OCI-LY3 (cell line): ENCODE results near the gene ADRB2.
"Not testable (repeated sequence)": the region's sequence is repeated elsewhere in the genome, so short reads cannot be mapped to it uniquely, and the experiment has no call there.

Experiments
- EZH2phosphoT487 ChIP-seq: fragments of 200-600 bp; shearing (Covaris generic); IDR thresholded peaks from 2 replicates; pipeline ENCODE4 v1.6.1; 2018; ENCODE audit warnings: antibody characterized with exemption, mixed run types, low read depth
- TF ChIP-seq, protein P1 (sequence below): fragments of 200-600, 300-600 bp; sonication (generic); IDR thresholded peaks from 2 replicates; pipeline ENCODE4 v1.5.1; 2014; ENCODE audit warnings: antibody characterized with exemption, low read length, low read depth

DNA sequence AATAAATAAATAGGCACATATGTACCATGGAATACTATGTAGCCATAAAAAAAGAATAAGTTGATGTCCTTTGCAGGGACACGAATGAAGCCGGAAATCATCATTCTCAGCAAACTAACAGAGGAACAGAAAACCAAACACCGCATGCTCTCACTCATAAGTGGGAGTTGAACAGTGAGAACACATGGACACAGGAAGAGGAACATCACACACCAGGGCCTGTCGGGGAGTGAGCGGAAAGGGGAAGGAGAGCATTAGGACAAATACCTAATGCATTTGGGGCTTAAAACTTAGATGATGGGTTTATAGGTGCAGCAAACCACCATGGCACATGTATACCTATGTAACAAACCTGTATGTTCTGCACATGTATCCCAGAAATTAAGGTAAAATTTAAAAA is 51.0 kb downstream of the ADRB2 start:
- TF ChIP-seq, protein P1, sequence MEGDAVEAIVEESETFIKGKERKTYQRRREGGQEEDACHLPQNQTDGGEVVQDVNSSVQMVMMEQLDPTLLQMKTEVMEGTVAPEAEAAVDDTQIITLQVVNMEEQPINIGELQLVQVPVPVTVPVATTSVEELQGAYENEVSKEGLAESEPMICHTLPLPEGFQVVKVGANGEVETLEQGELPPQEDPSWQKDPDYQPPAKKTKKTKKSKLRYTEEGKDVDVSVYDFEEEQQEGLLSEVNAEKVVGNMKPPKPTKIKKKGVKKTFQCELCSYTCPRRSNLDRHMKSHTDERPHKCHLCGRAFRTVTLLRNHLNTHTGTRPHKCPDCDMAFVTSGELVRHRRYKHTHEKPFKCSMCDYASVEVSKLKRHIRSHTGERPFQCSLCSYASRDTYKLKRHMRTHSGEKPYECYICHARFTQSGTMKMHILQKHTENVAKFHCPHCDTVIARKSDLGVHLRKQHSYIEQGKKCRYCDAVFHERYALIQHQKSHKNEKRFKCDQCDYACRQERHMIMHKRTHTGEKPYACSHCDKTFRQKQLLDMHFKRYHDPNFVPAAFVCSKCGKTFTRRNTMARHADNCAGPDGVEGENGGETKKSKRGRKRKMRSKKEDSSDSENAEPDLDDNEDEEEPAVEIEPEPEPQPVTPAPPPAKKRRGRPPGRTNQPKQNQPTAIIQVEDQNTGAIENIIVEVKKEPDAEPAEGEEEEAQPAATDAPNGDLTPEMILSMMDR: not testable (repeated sequence)
- TF ChIP-seq EZH2phosphoT487: not testable (repeated sequence)
